Measurements from ENCODE around the gene GNA14. TPM values are rescaled to one million over a fixed set of nuclear protein-coding genes. Genes with fewer than 3 reads are reported as not detected.

GNA14 gene
- total RNA-seq, 1 experiment from 2014 or later, result 0.37 TPM

- no peaks in the 10 kb centered on the region for H3K23me2 ChIP-seq (ENCODE audit: insufficient read length, low read depth, low read length, poor library complexity, severe bottlenecking)
- no peak overlapping the region for H2BK5ac ChIP-seq (ENCODE audit: insufficient read length, low read length)
- no peak overlapping the region for H2BK20ac ChIP-seq (ENCODE audit: low read depth, low read length, poor library complexity, severe bottlenecking)
- H3K79me2 ChIP-seq (ENCODE audit: insufficient read depth, low read length), result no peaks in the 10 kb centered on the region
- Mint-ChIP-seq H3K4me3 (no peak overlapping the region), H3K27ac (no peak overlapping the region), H3K27me3 (ENCODE audit: low read depth) (no peaks in the 10 kb centered on the region), H3K36me3 (ENCODE audit: insufficient read depth in 1 of 3, low read depth in 3 of 3) (0 out of 7 replicates have a peak, but pooled peaks cover 0 to 4% (median 0%) of the 10 kb centered on the region in 3 experiments), H3K9me3 (peaks cover 3% of the 10 kb centered on the region in 2 experiments; a peak in 2 of 5 replicates), H3K4me1 (no peaks in the 10 kb centered on the region)
- H3K79me1 ChIP-seq (ENCODE audit: insufficient read depth, low read depth, low read length, poor library complexity, severe bottlenecking), result no peaks in the 10 kb centered on the region
- no peak overlapping the region for H3K23ac ChIP-seq (ENCODE audit: insufficient read length, low read depth, low read length)
- H4K20me1 ChIP-seq (ENCODE audit: control insufficient read depth, insufficient read depth, insufficient read length), result no peaks in the 10 kb centered on the region
- H3T11ph ChIP-seq (ENCODE audit: low read length), result no peak overlapping the region
- no peak overlapping the region for H3K4ac ChIP-seq (ENCODE audit: low read depth, low read length)
- no peak overlapping the region for H4K8ac ChIP-seq (replicated peaks; ENCODE audit: insufficient read length, low read depth, low read length)
- no peak overlapping the region for H3K4me2 ChIP-seq (ENCODE audit: insufficient read depth, insufficient read length, low read length)
- no peak overlapping the region for H2BK15ac ChIP-seq (ENCODE audit: low read depth, low read length)
- WGBS (ENCODE audit: extremely low coverage, insufficient read length, low lambda C conversion rate), result no CpG with 5 or more reads among the region's 1 CpG
- DNase-seq, result no peak
- H3K4me1 ChIP-seq (ENCODE audit: insufficient read depth, low read length), result no peaks in the 10 kb centered on the region
- no peaks in the 10 kb centered on the region for H3K9me3 ChIP-seq (ENCODE audit: control insufficient read depth, low read depth, low read length)
- no peak overlapping the region for H3K56ac ChIP-seq (ENCODE audit: insufficient read length, low read depth, low read length)
- H2BK120ac ChIP-seq (ENCODE audit: low read depth, low read length, poor library complexity, severe bottlenecking), result no peak overlapping the region
- H3K27me3 ChIP-seq (ENCODE audit: insufficient read depth, low read length), result no peaks in the 10 kb centered on the region
- no peak overlapping the region for H3K9ac ChIP-seq (ENCODE audit: extremely low read depth, insufficient read length, low read length)
- no peak overlapping the region for H3K14ac ChIP-seq (ENCODE audit: insufficient read depth, low read length)
- no peak overlapping the region for H3K18ac ChIP-seq (ENCODE audit: insufficient read length, low read depth, low read length)
- no peak for TF ChIP-seq CTCF (conservative IDR thresholded peaks at IDR 0.05)
- H2AK5ac ChIP-seq (ENCODE audit: insufficient read length, low read length), result no peak overlapping the region
- no peak overlapping the region for H3K27ac ChIP-seq (ENCODE audit: insufficient read length, low read depth, low read length)
- H2AFZ ChIP-seq (ENCODE audit: low read length), result no peak overlapping the region
- no peak overlapping the region for H2BK12ac ChIP-seq (ENCODE audit: insufficient read length, low read depth, low read length)
- no peak overlapping the region for H4K91ac ChIP-seq (ENCODE audit: insufficient read length, low read depth, low read length)
- no peak overlapping the region for H4K5ac ChIP-seq (ENCODE audit: insufficient read length, low read depth, low read length)
Measured at GRCh38 chr9:77518688-77519087, 129.4 kb downstream of the GNA14 start.
